ENCODE measurements around the gene ARMC7.
"Not testable (repeated sequence)": the region's sequence is repeated elsewhere in the genome, so short reads cannot be mapped to it uniquely, and the experiment has no call there.

The ARMC7 gene

DNA sequence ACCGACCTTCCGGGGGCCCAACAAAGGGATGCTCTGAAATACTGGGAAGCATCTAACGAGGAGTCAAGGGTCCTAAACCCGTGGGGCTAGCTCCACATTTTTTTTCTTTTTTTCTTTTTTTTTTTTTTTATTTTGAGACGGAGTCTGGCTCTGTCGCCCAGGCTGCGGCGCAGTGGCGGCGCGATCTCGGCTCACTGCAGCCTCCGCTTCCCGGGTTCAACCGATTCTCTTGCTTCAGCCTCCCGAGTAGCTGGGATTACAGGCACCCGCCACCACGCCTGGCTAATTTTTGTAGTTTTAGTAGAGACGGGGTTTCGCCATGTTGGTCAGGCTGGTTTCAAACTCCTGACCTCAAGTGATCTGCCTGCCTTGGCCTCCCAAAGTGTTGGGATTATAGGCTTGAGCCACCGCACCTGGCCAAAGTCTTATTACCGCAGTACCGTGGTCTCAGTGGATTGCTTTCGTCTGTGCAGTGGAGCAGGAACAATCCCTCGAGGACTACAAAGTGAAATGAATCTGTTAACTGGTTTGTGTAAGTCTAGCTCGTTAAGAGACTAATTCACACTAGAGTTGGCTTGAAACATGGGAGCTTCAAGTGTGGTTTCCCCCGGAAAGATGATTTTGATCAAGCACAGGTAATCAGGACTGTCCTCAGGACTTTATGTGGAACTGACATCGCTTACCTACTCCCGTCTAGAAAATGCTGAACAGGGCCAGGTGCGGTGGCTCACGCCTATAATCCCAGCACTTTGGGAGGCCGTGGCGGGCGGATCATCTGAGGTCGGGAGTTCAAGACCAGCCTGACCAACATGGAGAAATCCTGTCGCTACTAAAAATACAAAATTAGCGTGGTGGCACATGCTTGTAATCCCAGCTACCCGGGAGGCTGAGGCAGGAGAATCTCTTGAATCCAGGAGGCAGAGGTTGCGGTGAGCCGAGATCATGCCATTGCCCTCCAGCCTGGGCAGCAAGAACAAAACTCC lies 22.5 kb downstream of the ARMC7 start:
- CTCF ChIA-PET, result interaction anchor here (1.3 to 6.0 kb wide), 14 partner anchors 8 to 103 kb away, joined by 3 to 168 read pairs (median 6); partner anchors contain the start of gene ARMC7
- H3K9me3 ChIP-seq (ENCODE audit: control extremely low read depth in 1 of 5, control insufficient read depth in 4 of 5, insufficient read depth in 2 of 5, low read depth in 1 of 5, low read length in 4 of 5); DNase-seq; H3K27me3 ChIP-seq (replicated peaks in 2 of 5; ENCODE audit: control insufficient read depth in 4 of 5, insufficient read depth in 5 of 5, low read length in 4 of 5): not testable (repeated sequence)
- POLR2A ChIA-PET, result interaction anchor here (0.7 to 2.1 kb wide), 3 partner anchors 18 to 50 kb away, joined by 6 to 11 read pairs (median 6); partner anchors contain the start of gene JPT1
- 88% methylated on average over 33 of the region's 40 CpGs for WGBS (ENCODE audit: insufficient coverage)
- Histone ChIP-seq H3K4me3 (ENCODE audit: control insufficient read depth in 1 of 7, extremely low read depth in 1 of 7, insufficient read depth in 4 of 7, low read depth in 2 of 7, low read length in 6 of 7) (peak overlapping the region; percentile 64 to 88 (median 83)), H3K36me3 (ENCODE audit: control insufficient read depth in 4 of 4, insufficient read depth in 4 of 4, low read length in 3 of 4) (peaks cover 0 to 37% (median 27%) of the 10 kb centered on the region in 4 experiments), H3K4me1 (ENCODE audit: control extremely low read depth in 1 of 4, control insufficient read depth in 4 of 4, insufficient read depth in 4 of 4, low read length in 3 of 4) (peaks cover 0 to 23% (median 16%) of the 10 kb centered on the region in 4 experiments), H3K27ac (ENCODE audit: insufficient read depth in 1 of 2, low read depth in 1 of 2, low read length in 2 of 2, poor library complexity in 1 of 2, severe bottlenecking in 2 of 2) (peak overlapping the region in 1 of 2 experiments; percentile 86)

DNA sequence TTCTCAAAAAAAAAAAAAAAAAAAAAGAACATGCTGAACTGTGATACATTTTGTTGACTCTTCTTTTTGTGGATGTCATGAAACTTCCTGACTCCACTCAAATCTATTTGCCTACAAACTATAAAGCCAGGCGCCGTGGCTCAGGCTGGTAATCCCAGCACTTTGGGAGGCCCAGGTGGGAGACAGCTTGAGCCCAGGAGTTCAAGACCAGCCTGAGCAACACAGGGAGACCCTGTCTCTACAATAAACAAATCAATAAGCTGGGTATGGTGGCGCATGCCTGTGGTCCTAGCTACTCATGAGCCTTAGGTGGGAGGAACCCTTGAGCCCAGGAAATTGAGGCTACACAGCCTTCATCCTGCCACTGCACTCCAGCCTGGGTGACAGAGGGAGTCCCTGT lies 23.2 kb downstream of the ARMC7 start:
- Histone ChIP-seq H3K4me1 (ENCODE audit: control extremely low read depth in 1 of 4, control insufficient read depth in 4 of 4, insufficient read depth in 4 of 4, low read length in 3 of 4) (peaks cover 0 to 23% (median 16%) of the 10 kb centered on the region in 4 experiments), H3K9me3 (ENCODE audit: control extremely low read depth in 1 of 5, control insufficient read depth in 4 of 5, insufficient read depth in 2 of 5, low read depth in 1 of 5, low read length in 4 of 5) (no peaks in the 10 kb centered on the region), H3K36me3 (ENCODE audit: control insufficient read depth in 4 of 4, insufficient read depth in 4 of 4, low read length in 3 of 4) (peaks cover 0 to 37% (median 27%) of the 10 kb centered on the region in 4 experiments), H3K4me3 (ENCODE audit: control insufficient read depth in 1 of 7, extremely low read depth in 1 of 7, insufficient read depth in 4 of 7, low read depth in 2 of 7, low read length in 6 of 7) (no peak overlapping the region), H3K27ac (ENCODE audit: insufficient read depth in 1 of 2, low read depth in 1 of 2, low read length in 2 of 2, poor library complexity in 1 of 2, severe bottlenecking in 2 of 2) (no peak overlapping the region), H3K27me3 (replicated peaks in 2 of 5; ENCODE audit: control insufficient read depth in 4 of 5, insufficient read depth in 5 of 5, low read length in 4 of 5) (no peaks in the 10 kb centered on the region)
- ChIA-PET POLR2A (no interaction called here), CTCF (interaction anchor here (1.3 to 6.0 kb wide), 6 partner anchors 9 to 72 kb away, joined by 4 to 168 read pairs (median 22); partner anchors contain the start of gene ARMC7)
- WGBS (ENCODE audit: insufficient coverage), result 100% methylated on average over 2 of the region's 3 CpGs
- DNase-seq, result no peak

DNA sequence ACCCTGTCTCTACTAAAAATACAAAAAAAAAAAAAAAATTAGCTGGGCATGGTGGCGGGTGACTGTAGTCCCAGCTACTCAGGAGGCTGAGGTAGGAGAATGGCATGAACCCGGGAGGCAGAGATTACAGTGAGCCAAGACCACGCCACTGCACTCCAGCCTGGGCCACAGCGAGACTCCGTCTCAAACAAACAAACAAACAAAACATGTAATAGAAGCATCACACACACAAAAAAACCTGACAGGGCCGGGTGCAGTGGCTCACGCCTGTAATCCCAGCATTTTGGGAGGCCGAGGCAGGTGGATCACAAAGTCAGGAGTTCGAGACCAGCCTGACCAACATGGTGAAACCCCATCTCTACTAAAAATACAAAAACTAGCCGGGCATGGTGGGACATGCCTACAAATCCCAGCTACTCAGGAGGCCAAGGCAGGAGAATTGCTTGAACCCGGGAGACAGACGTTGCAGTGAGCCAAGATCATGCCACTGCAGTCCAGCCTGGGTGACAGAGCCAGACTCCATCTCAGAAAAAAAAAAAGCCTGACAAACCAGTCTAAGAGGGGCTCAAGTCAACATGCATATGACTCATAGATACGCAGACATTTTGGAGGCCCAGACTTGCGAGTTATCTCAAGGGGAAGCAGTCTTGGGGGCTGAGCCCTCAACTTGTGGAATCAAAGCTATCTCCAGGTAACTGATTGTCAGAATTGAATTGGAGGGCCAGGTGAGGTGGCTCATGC lies 24.0 kb downstream of the ARMC7 start:
- H3K27me3 ChIP-seq (replicated peaks in 2 of 5; ENCODE audit: control insufficient read depth in 4 of 5, insufficient read depth in 5 of 5, low read length in 4 of 5); H3K4me3 ChIP-seq (ENCODE audit: control insufficient read depth in 1 of 7, extremely low read depth in 1 of 7, insufficient read depth in 4 of 7, low read depth in 2 of 7, low read length in 6 of 7); POLR2A ChIA-PET; H3K9me3 ChIP-seq (ENCODE audit: control extremely low read depth in 1 of 5, control insufficient read depth in 4 of 5, insufficient read depth in 2 of 5, low read depth in 1 of 5, low read length in 4 of 5); H3K27ac ChIP-seq (ENCODE audit: insufficient read depth in 1 of 2, low read depth in 1 of 2, low read length in 2 of 2, poor library complexity in 1 of 2, severe bottlenecking in 2 of 2); DNase-seq: not testable (repeated sequence)
- CTCF ChIA-PET, result interaction anchor here (0.7 to 6.0 kb wide), 5 partner anchors 8 to 20 kb away, joined by 3 to 168 read pairs (median 4); partner anchors contain the start of gene ARMC7
- Histone ChIP-seq H3K4me1 (ENCODE audit: control extremely low read depth in 1 of 4, control insufficient read depth in 4 of 4, insufficient read depth in 4 of 4, low read length in 3 of 4) (peaks cover 0 to 23% (median 16%) of the 10 kb centered on the region in 4 experiments), H3K36me3 (ENCODE audit: control insufficient read depth in 4 of 4, insufficient read depth in 4 of 4, low read length in 3 of 4) (peaks cover 0 to 32% (median 25%) of the 10 kb centered on the region in 4 experiments)
- 100% methylated on average over 7 of the region's 14 CpGs for WGBS (ENCODE audit: insufficient coverage)

DNA sequence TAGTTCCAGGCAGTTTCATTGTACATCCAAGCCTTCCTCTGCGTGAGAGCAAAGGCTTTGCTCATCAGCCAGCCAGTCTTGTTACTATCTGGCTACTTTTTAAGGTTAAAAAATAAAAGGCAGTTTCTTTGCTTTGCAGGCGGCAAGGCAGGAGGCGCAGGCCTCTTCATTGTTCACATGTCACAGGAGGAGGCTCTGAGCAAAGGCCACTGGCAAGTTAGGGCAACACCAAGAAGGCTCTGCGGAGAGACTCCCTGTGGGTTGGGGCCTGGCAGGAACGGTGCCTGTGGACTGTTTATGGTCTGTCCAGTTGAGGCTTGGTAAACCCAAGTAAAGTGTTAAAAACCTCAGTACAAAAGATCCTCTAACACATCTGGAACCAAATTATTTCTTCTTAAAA lies 25.7 kb downstream of the ARMC7 start:
- no peaks in the 10 kb centered on the region for H3K27me3 ChIP-seq (replicated peaks in 2 of 5; ENCODE audit: control insufficient read depth in 4 of 5, insufficient read depth in 5 of 5, low read length in 4 of 5)
- H3K9me3 ChIP-seq (ENCODE audit: control extremely low read depth in 1 of 5, control insufficient read depth in 4 of 5, insufficient read depth in 2 of 5, low read depth in 1 of 5, low read length in 4 of 5), result no peaks in the 10 kb centered on the region
- H3K36me3 ChIP-seq (ENCODE audit: control insufficient read depth in 4 of 4, insufficient read depth in 4 of 4, low read length in 3 of 4), result peaks cover 0 to 30% (median 14%) of the 10 kb centered on the region in 4 experiments
- H3K4me3 ChIP-seq (ENCODE audit: control insufficient read depth in 1 of 7, extremely low read depth in 1 of 7, insufficient read depth in 4 of 7, low read depth in 2 of 7, low read length in 6 of 7), result no peak overlapping the region
- WGBS (ENCODE audit: insufficient coverage), result 93% methylated on average over 4 of the region's 5 CpGs
- peaks cover 0 to 18% (median 10%) of the 10 kb centered on the region in 4 experiments for H3K4me1 ChIP-seq (ENCODE audit: control extremely low read depth in 1 of 4, control insufficient read depth in 4 of 4, insufficient read depth in 4 of 4, low read length in 3 of 4)
- ChIA-PET CTCF (interaction anchor here (2.2 kb wide), 1 partner anchor 21 kb away, joined by 11 read pairs; no protein-coding TSS in a partner anchor), POLR2A (no interaction called here)
- no peak overlapping the region for H3K27ac ChIP-seq (ENCODE audit: insufficient read depth in 1 of 2, low read depth in 1 of 2, low read length in 2 of 2, poor library complexity in 1 of 2, severe bottlenecking in 2 of 2)
- no peak for DNase-seq

DNA sequence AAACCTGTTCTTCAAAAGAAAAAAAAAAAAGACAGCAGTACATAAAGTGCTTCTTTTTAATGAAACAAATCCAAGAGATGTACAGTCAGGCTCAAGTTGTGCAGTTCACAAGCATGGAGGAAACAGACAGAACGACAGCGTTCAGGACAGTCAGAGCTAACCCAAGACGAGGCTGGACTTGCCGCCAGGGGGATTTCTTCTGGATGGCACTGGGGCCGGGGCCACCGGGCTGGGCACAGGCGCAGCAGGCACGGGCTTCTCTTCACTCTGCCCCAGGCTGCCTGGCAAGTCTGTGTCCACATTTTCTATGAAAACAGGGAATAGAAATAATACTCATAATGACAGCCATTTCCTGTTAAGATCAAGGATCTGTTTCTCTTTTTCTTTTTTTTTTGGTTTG lies 26.2 kb downstream of the ARMC7 start:
- WGBS (ENCODE audit: insufficient coverage), result 94% methylated on average over 8 of the region's 8 CpGs
- Histone ChIP-seq H3K27ac (ENCODE audit: insufficient read depth in 1 of 2, low read depth in 1 of 2, low read length in 2 of 2, poor library complexity in 1 of 2, severe bottlenecking in 2 of 2) (no peak overlapping the region), H3K27me3 (replicated peaks in 2 of 5; ENCODE audit: control insufficient read depth in 4 of 5, insufficient read depth in 5 of 5, low read length in 4 of 5) (no peaks in the 10 kb centered on the region), H3K9me3 (ENCODE audit: control extremely low read depth in 1 of 5, control insufficient read depth in 4 of 5, insufficient read depth in 2 of 5, low read depth in 1 of 5, low read length in 4 of 5) (no peaks in the 10 kb centered on the region), H3K4me3 (ENCODE audit: control insufficient read depth in 1 of 7, extremely low read depth in 1 of 7, insufficient read depth in 4 of 7, low read depth in 2 of 7, low read length in 6 of 7) (no peak overlapping the region), H3K4me1 (ENCODE audit: control extremely low read depth in 1 of 4, control insufficient read depth in 4 of 4, insufficient read depth in 4 of 4, low read length in 3 of 4) (peaks cover 0 to 13% (median 9%) of the 10 kb centered on the region in 4 experiments), H3K36me3 (ENCODE audit: control insufficient read depth in 4 of 4, insufficient read depth in 4 of 4, low read length in 3 of 4) (peaks cover 0 to 32% (median 14%) of the 10 kb centered on the region in 4 experiments)
- POLR2A ChIA-PET, result no interaction called here
- no peak for DNase-seq
- CTCF ChIA-PET, result interaction anchor here (2.2 kb wide), 1 partner anchor 22 kb away, joined by 11 read pairs; no protein-coding TSS in a partner anchor

DNA sequence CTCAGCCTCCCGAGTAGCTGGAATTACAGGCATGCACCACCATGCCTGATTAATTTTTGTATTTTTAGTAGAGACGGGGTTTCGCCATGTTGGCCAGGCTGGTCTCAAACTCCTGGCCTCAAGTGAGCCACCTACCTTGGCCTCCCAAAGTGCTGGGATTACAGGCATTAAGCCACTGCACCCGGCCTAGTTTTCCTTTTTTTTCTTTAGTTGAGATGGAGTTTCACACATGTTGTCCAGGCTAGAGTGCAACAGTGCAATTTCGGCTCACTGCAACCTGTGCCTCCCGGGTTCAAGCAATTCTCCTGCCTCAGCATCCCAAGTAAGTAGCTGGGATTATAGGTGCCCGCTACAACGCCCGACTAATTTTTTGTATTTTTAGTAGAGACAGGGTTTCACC lies 28.0 kb downstream of the ARMC7 start:
- DNase-seq; H3K4me1 ChIP-seq (ENCODE audit: control extremely low read depth in 1 of 4, control insufficient read depth in 4 of 4, insufficient read depth in 4 of 4, low read length in 3 of 4); POLR2A ChIA-PET; H3K27me3 ChIP-seq (replicated peaks in 2 of 5; ENCODE audit: control insufficient read depth in 4 of 5, insufficient read depth in 5 of 5, low read length in 4 of 5); H3K4me3 ChIP-seq (ENCODE audit: control insufficient read depth in 1 of 7, extremely low read depth in 1 of 7, insufficient read depth in 4 of 7, low read depth in 2 of 7, low read length in 6 of 7); H3K9me3 ChIP-seq (ENCODE audit: control extremely low read depth in 1 of 5, control insufficient read depth in 4 of 5, insufficient read depth in 2 of 5, low read depth in 1 of 5, low read length in 4 of 5); H3K27ac ChIP-seq (ENCODE audit: insufficient read depth in 1 of 2, low read depth in 1 of 2, low read length in 2 of 2, poor library complexity in 1 of 2, severe bottlenecking in 2 of 2): not testable (repeated sequence)
- CTCF ChIA-PET, result interaction anchor here (1.0 to 2.2 kb wide), 2 partner anchors 7 to 24 kb away, joined by 3 to 11 read pairs; no protein-coding TSS in a partner anchor
- WGBS (ENCODE audit: insufficient coverage), result 100% methylated on average over 6 of the region's 9 CpGs
- peaks cover 2 to 41% (median 21%) of the 10 kb centered on the region in 4 experiments for H3K36me3 ChIP-seq (ENCODE audit: control insufficient read depth in 4 of 4, insufficient read depth in 4 of 4, low read length in 3 of 4)

Data from common myeloid progenitor, CD34-positive (primary cell).